Ishikawa (cell line): ENCODE data around the gene MGMT.

Experiments used
- CEBPB ChIP-seq: IDR thresholded peaks from 2 replicates; pipeline ENCODE4 v1.6.1; 2012
- CREB1 ChIP-seq: IDR thresholded peaks from 2 replicates; pipeline ENCODE4 v1.6.1; 2012; ENCODE audit warnings: low read depth
- EGR1 ChIP-seq: IDR thresholded peaks from 2 replicates; pipeline ENCODE4 v1.6.1; 2012
- EP300 ChIP-seq: IDR thresholded peaks from 2 replicates; pipeline ENCODE4 v1.6.1; 2012; ENCODE audit warnings: borderline replicate concordance
- FOXM1 ChIP-seq: IDR thresholded peaks from 2 replicates; pipeline ENCODE4 v1.6.1; 2012; ENCODE audit warnings: low read depth, borderline replicate concordance
- RAD21 ChIP-seq: IDR thresholded peaks from 2 replicates; pipeline ENCODE4 v1.6.1; 2012; ENCODE audit warnings: low read depth
- REST ChIP-seq: IDR thresholded peaks from 2 replicates; pipeline ENCODE4 v1.6.1; 2012; ENCODE audit warnings: low read depth, mild to moderate bottlenecking
- TAF1 ChIP-seq: IDR thresholded peaks from 2 replicates; pipeline ENCODE4 v1.6.1; 2012; ENCODE audit warnings: low read depth, mild to moderate bottlenecking
- YY1 ChIP-seq: IDR thresholded peaks from 2 replicates; pipeline ENCODE4 v1.6.1; 2012; ENCODE audit warnings: low read depth
- ZBTB7A ChIP-seq: IDR thresholded peaks from 2 replicates; pipeline ENCODE4 v1.6.1; 2012; ENCODE audit warnings: low read depth

- no peak for TF ChIP-seq CREB1
- TF ChIP-seq EGR1 = no peak
- no peak for TF ChIP-seq REST
- no peak for TF ChIP-seq RAD21
- no peak for TF ChIP-seq YY1
- TF ChIP-seq FOXM1 = no peak
- no peak for TF ChIP-seq CEBPB
- TF ChIP-seq EP300 = no peak
- TF ChIP-seq ZBTB7A = no peak
- TF ChIP-seq TAF1 = no peak
Measured at GRCh38 chr10:129694184-129694583, 227.1 kb downstream of the MGMT start.
